ENCODE data around the gene HOXD13.

HOXD13 gene

DNA sequence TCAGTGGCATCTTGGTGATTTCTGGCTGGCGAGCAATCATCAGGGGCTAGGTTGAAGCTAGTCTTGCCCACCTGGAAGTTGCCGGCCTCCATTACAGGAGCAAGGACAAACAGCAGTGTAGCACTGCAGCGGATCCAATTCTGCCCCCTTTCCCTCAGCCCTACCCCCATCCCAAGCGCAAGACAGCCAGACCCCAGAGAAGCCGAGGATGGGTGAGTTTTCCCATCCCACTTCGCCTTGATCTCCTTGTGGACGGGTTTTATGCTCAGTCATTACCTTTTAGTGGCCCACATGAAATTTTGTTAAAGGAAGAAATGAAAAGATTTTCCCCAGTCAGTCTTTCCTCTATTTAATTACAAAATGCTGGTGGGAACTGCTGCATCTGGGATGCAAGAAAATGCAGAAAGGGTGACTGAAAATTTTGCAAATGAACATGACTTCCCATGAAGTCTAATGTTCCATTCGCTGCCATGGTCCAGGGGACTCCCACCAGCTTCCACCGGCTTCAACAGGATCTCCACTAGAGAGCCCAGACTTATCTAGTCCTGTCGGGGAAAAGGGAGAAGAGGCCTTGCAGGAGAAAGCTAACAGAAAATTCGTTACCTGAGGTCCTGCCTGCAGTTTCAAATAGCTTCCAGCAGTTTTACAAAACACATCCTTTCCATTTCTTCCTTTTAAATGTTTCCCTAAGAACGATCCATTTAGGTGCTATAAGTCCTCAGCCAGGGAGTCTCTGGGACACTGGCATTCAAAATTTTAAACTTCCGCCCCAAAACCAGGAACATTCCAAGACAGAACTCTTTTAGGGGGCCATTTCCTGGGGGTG, 28.1 kb downstream of the HOXD13 start:
- no peak for DNase-seq (ENCODE audit: low read depth)
- TF ChIP-seq, protein P1, sequence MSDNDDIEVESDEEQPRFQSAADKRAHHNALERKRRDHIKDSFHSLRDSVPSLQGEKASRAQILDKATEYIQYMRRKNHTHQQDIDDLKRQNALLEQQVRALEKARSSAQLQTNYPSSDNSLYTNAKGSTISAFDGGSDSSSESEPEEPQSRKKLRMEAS (IDR thresholded peaks at IDR 0.05; ENCODE audit: low read depth, low read length) = no peak
- TF ChIP-seq POLR2A (IDR thresholded peaks at IDR 0.05; ENCODE audit: extremely low read depth, insufficient read length) = no peak
- TF ChIP-seq, protein P2, sequence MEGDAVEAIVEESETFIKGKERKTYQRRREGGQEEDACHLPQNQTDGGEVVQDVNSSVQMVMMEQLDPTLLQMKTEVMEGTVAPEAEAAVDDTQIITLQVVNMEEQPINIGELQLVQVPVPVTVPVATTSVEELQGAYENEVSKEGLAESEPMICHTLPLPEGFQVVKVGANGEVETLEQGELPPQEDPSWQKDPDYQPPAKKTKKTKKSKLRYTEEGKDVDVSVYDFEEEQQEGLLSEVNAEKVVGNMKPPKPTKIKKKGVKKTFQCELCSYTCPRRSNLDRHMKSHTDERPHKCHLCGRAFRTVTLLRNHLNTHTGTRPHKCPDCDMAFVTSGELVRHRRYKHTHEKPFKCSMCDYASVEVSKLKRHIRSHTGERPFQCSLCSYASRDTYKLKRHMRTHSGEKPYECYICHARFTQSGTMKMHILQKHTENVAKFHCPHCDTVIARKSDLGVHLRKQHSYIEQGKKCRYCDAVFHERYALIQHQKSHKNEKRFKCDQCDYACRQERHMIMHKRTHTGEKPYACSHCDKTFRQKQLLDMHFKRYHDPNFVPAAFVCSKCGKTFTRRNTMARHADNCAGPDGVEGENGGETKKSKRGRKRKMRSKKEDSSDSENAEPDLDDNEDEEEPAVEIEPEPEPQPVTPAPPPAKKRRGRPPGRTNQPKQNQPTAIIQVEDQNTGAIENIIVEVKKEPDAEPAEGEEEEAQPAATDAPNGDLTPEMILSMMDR (IDR thresholded peaks at IDR 0.05; ENCODE audit: low read depth, low read length) = no peak
- H3K4me3 ChIP-seq (ENCODE audit: low read depth, low read length) = no peak overlapping the region

DNA sequence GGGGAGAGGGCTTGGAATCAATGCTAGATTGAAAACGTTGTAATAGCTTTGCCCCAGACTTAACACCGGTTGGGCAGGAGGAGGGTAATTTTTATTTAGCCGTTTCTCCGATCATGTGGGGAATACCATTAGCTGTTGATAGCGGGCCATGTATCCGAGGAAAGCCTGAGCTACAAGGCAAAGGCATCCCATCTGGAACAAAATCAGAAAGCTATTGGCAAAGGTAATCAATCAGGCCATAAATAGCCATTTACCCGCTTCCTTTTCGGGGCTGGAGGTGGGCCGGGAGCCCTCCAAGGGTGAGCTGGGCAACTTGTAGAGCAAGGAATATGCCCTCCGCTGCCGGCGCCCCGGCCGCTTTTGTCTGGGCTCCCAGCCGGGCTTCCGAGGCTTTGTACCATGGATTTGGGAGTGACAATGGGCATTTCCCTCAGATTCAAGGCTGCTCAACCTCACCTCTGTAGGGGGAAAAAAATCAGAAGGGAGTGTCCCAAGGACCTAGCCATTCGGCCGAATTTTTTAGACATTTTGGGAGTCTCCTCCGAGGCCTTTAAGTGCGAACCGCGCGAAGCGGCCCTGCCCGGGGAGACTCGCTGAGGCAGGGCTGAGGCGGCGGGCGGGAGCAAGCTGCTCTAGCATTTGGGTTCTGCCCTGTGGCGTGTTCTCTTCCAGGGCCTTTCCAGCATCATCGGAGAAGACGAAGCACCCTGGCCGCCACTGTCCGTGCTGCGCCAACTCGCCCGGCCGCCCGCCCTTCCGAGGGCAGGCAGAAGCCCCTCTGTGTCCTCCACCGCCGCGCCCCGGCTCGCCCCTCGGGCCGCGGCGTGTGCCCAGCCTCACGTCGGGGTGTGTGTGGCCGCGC, 28.9 kb downstream of the HOXD13 start:
- no peak overlapping the region for H3K4me3 ChIP-seq (ENCODE audit: low read depth, low read length)
- DNase-seq (ENCODE audit: low read depth) = no peak
- TF ChIP-seq, protein P2 (IDR thresholded peaks at IDR 0.05; ENCODE audit: low read depth, low read length) = no peak
- no peak for TF ChIP-seq MYC (IDR thresholded peaks at IDR 0.05; ENCODE audit: low read depth, low read length)
- no peak for TF ChIP-seq POLR2A (IDR thresholded peaks at IDR 0.05; ENCODE audit: extremely low read depth, insufficient read length)
- TF ChIP-seq, protein P1 (IDR thresholded peaks at IDR 0.05; ENCODE audit: low read depth, low read length) = no peak

DNA sequence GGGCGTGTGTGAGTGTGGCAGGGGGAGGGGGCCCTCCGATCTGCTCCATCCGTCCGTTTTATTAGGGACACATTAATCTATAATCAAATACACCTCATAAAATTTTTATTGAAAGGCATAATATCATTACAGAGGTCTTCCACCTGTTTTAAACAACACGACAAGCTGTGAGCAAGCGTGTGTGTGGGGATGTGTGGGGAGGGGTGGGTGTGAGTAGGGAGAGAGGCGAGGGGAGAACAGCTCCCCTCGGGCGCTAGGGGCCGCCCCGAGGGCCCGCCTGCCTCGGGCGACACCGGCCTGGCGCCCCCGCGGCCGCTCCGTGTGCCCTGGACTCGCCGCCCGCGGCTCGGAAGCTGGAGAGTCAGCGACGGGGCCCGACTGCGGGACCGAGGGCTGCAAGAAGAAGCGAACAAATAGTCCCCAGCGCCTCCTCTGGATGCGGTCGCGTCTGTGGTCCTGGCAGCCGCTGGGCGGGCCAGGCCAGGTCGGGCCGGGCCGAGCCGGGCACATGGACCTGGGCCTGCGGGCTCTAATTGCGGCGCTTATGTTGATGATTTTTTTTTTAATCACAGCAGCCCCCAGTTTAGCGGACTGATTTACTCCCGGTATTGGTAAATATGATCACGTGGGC, 29.6 kb downstream of the HOXD13 start:
- H3K4me3 ChIP-seq (ENCODE audit: low read depth, low read length) = no peak overlapping the region
- TF ChIP-seq, protein P2 (IDR thresholded peaks at IDR 0.05; ENCODE audit: low read depth, low read length) = no peak
- TF ChIP-seq, protein P1 (IDR thresholded peaks at IDR 0.05; ENCODE audit: low read depth, low read length) = no peak
- TF ChIP-seq MYC (IDR thresholded peaks at IDR 0.05; ENCODE audit: low read depth, low read length) (no peak), POLR2A (IDR thresholded peaks at IDR 0.05; ENCODE audit: extremely low read depth, insufficient read length) (no peak)
- DNase-seq (ENCODE audit: low read depth) = no peak

DNA sequence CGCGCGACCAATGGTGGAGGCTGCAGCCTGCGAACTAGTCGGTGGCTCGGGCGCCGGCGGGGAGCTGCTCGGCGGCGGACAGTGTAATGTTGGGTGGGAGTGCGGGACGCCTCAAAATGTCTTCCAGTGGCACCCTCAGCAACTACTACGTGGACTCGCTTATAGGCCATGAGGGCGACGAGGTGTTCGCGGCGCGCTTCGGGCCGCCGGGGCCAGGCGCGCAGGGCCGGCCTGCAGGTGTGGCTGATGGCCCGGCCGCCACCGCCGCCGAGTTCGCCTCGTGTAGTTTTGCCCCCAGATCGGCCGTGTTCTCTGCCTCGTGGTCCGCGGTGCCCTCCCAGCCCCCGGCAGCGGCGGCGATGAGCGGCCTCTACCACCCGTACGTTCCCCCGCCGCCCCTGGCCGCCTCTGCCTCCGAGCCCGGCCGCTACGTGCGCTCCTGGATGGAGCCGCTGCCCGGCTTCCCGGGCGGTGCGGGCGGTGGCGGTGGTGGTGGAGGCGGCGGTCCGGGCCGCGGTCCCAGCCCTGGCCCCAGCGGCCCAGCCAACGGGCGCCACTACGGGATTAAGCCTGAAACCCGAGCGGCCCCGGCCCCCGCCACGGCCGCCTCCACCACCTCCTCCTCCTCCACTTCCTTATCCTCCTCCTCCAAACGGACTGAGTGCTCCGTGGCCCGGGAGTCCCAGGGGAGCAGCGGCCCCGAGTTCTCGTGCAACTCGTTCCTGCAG, 30.3 kb downstream of the HOXD13 start, which contains the start of gene HOXD9:
HOXD9 (plus strand) TSS at position 37 of the 728 bp plus-strand sequence; CDS start at position 87, 50 bp downstream.
- TF ChIP-seq, protein P1 (IDR thresholded peaks at IDR 0.05; ENCODE audit: low read depth, low read length) = no peak
- TF ChIP-seq, protein P2 (IDR thresholded peaks at IDR 0.05; ENCODE audit: low read depth, low read length) = no peak
- TF ChIP-seq POLR2A (IDR thresholded peaks at IDR 0.05; ENCODE audit: extremely low read depth, insufficient read length) (no peak), MYC (IDR thresholded peaks at IDR 0.05; ENCODE audit: low read depth, low read length) (no peak)
- no peak within 1 kb of the TSS for H3K4me3 ChIP-seq (ENCODE audit: low read depth, low read length)
- no peak for DNase-seq (ENCODE audit: low read depth)
